Measurements from ENCODE around the gene MIF. TPM values are rescaled to one million over a fixed set of nuclear protein-coding genes. Genes with fewer than 3 reads are reported as not detected.

The MIF gene
- total and polyA plus RNA-seq, 2 of the 4 experiments (the other 2 are of a cell fraction): 123 to 530 TPM

- no peak overlapping the region for H3K18ac ChIP-seq (ENCODE audit: low read depth, low read length)
- TF ChIP-seq MAZ (IDR thresholded peaks at IDR 0.05; ENCODE audit: borderline replicate concordance, low read depth, low read length): no peak
- no peak overlapping the region for H2BK5ac ChIP-seq (ENCODE audit: low read depth, low read length, poor library complexity, severe bottlenecking)
- no peak overlapping the region for H2BK15ac ChIP-seq (ENCODE audit: low read depth, low read length)
- intact Hi-C loops (cut with micrococcal nuclease) (no loop called here), in situ Hi-C loops (cut with MboI; ENCODE audit: low sequenced_read_pairs) (no loop called here), dilution Hi-C loops (cut with HindIII; ENCODE audit: low sequenced_read_pairs, unreplicated experiment) (no loop called here)
- no peak overlapping the region for H3K23ac ChIP-seq (ENCODE audit: low read depth, low read length)
- H3K14ac ChIP-seq (replicated peaks; ENCODE audit: low read depth, low read length): no peak overlapping the region
- no peak overlapping the region for H3K56ac ChIP-seq (ENCODE audit: extremely low read depth, insufficient read depth, low read length)
- no peak for ATAC-seq (ENCODE audit: low read depth)
- no peak overlapping the region for H3K4me2 ChIP-seq (ENCODE audit: low read depth, low read length)
- no CpG with 5 or more reads among the region's 9 CpGs for WGBS, 2 experiments (ENCODE audit: extremely low coverage in 2 of 2, insufficient read length in 1 of 2)
- H3K4me3 ChIP-seq (ENCODE audit: insufficient read depth, low read depth, low read length): no peak overlapping the region
- no peaks in the 10 kb centered on the region for H4K20me1 ChIP-seq (ENCODE audit: insufficient read depth, low read length)
- no TSS peak for BruUV-seq (replicated peaks)
- ChIA-PET POLR2A (ENCODE audit: unreplicated experiment) (no interaction called here), CTCF (no interaction called here)
- H3K4ac ChIP-seq (ENCODE audit: low read depth, low read length): no peak overlapping the region
- H2BK20ac ChIP-seq (ENCODE audit: low read depth, low read length): no peak overlapping the region
- H4K91ac ChIP-seq (ENCODE audit: insufficient read depth, low read depth, low read length): no peak overlapping the region
- H3K9me3 ChIP-seq (ENCODE audit: control insufficient read depth, insufficient read depth, low read length): no peaks in the 10 kb centered on the region
- no peaks in the 10 kb centered on the region for H3K79me1 ChIP-seq (ENCODE audit: low read depth in 1 of 2, low read length in 2 of 2)
- no peak overlapping the region for H3K27ac ChIP-seq (ENCODE audit: insufficient read depth, low read length)
- no peak overlapping the region for H2AK9ac ChIP-seq (replicated peaks; ENCODE audit: low read depth, low read length, poor library complexity)
- H2AFZ ChIP-seq (replicated peaks; ENCODE audit: low read length, poor library complexity): no peak overlapping the region
- H4K8ac ChIP-seq (ENCODE audit: low read depth in 2 of 2, low read length in 2 of 2): no peak overlapping the region
- peaks cover 2% of the 10 kb centered on the region; the same call in 1 of the 2 replicates for H3K4me1 ChIP-seq (ENCODE audit: control insufficient read depth, insufficient read depth, low read length)
- H3K27me3 ChIP-seq (ENCODE audit: control insufficient read depth, insufficient read depth, low read length): no peaks in the 10 kb centered on the region
- H4K5ac ChIP-seq (ENCODE audit: low read depth, low read length): no peak overlapping the region
- H3K9me1 ChIP-seq (ENCODE audit: insufficient read depth, low read length): 0 out of 2 replicates have a peak, but pooled peaks cover 3% of the 10 kb centered on the region
- no peak overlapping the region for H2AK5ac ChIP-seq (ENCODE audit: low read depth, low read length)
- H3K36me3 ChIP-seq (ENCODE audit: control insufficient read depth, insufficient read depth, low read length): peaks cover 1% of the 10 kb centered on the region; the same call in 1 of the 2 replicates
- H2BK120ac ChIP-seq (ENCODE audit: low read depth, low read length): no peak overlapping the region
- DNase-seq: no peak
- no peak overlapping the region for H3K9ac ChIP-seq (ENCODE audit: low read depth, low read length)
Measured at GRCh38 chr22:23883658-23884057, 10.5 kb upstream of the MIF start.
